HG03159 (cell line): Measurements from ENCODE around the gene PEX16.

Experiments
- ATAC-seq: cut with Tn5 transposase; IDR thresholded peaks from one replicate; pipeline ENCODE4 v1.9.1; 2021; ENCODE audit warnings: mild to moderate bottlenecking, moderate library complexity; ENCODE audit not compliant: unreplicated experiment

Gene PEX16

DNA sequence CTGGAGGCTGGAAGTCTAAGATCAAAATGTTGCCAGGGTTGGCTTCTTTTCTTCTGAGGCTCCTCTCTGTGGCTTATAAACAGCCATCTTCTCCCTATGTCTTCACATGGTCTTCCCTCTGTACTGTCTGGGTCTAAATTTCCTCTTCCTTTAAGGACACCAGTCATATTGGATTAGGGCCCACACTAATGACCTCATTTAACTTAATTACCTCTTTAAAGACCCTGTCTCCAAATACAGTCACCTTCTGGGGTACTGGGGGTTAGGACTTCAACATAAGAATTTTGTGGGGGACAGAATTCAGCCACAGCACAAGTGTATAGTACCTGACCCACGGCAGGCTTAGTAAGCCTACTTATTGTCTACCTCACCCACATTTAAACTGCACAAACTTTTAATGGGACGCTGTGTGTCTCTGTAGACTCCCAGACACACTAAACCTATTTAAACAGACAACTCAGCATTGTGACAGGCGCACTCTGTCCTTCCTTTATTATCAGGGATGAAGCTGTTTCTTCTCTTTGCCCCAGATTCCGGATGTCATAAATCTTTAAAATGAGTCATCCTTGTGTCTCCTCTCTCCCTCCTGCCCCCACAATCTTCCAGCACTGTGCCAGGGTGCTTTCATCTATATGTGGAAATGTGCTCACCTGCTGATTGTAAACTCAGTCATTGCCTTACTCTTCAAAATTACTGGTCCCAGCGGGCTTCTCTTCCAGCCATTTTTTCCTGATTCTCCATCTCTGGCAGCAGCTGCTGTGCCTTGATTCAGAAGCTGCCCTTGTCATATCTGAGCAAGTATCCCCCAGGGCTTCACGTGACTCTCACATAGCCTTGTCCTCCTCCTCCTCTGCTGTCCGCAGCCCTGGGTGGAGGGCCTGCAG lies 37.6 kb downstream of the PEX16 start:
- ATAC-seq: no peak

DNA sequence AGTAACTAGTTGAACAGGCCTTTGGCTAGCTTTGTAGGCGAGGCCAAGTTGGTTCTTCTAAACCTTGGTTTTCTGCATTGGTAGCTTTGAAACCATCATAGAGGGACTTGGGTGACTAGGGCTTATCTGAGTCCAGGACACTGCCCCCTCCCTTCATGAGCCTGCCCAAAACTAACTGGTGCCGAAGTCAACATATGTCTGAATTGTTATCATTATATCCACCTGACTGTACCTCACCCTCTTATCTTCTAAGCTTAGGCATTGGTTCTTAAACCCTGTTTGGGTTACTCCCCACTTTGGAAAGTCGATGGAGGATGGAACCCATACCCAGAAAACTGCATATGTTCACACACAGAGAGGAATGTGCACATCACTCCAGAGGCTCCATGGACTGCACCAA lies 39.8 kb downstream of the PEX16 start:
- no peak for ATAC-seq

DNA sequence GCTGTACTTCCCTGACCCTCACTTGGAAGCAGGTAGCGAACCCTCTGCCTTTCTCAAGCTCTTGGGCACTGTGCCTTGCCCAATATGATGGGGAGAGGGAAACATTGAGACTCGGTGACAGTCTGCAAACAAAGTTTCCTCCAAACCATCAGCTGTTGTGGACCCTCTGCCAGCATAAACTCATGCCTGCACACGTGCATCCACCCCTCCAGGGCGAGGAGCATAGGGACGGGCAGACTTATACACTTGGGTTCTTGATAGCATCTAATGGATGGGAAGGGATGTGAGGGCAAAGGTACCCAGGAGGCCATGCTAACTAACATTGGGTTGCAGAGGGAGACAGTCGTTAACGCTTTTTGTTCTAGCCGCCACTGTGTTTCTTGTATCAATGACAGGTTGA lies 40.5 kb downstream of the PEX16 start:
- no peak for ATAC-seq

DNA sequence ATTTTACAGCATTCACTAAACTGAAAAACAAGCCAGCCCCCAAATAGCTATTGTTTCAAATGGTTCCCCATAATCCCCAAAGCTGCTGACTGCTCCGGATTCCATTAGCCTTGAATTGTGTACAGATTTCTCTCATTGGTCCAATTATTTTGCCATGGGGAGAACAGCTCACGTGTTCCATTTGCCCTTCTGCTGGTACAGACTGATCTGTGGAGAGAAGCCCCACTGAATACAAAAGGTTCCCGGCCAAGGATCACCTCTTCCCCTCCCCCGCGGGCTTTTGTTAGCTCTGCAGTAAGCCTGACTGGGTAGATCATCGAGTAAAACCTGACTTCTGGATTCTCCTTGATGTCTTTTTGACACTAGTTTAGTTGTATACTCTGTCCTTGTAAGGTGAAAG lies 41.3 kb downstream of the PEX16 start:
- ATAC-seq: no peak

DNA sequence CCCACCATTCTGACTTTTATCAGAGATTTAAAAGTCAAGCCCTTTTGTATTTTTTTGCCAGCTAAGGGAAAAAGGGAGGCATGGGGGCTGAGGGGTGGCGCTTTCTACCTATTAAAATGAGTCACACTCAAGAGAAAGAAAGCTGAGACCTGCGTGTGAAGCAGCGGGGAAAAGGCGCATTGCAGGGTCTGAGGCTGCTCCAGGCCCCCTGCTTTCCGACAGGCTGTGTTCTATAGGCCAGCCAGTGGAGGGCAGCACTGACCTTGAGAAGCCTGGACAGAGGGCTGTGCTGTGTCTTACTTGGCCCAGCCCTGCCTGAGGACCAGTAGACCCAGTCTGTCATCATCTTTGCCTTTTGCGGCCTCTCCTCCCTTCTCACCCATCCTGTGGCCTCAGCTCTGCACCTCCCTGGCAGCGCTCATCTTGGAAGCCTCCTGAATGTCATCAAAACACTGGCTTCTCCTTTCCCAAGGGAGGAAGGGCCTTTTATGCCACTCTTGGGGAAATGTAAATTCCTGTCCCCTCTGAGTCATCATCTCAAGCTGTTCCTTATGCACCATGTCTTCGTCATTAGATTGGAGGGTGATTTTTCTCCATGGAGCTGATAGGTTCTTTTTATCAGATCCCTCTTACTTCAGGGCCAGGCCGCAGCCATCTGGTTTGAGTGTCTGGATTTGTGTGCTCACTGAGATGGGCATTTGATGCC lies 44.9 kb downstream of the PEX16 start:
- no peak for ATAC-seq

DNA sequence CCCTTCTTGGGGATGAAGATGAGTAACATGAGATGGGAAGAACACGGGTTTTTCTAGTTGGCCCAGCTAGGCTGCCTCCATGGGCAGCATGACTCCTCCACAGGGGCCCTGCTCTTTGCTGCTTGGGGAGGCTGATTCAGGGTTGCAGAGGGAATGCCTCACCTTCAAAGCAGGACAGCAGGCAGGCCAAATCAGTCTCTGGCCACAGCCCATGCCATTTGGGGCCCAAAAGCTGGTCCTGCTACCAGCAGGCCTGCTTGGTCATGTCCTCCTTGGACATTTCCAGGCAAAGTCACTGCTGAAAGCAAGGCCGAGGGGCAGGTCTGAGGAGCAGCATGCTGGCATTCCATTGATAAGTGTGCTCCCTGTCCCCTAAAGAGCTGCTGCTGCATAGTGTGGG lies 46.0 kb downstream of the PEX16 start:
- no peak for ATAC-seq

DNA sequence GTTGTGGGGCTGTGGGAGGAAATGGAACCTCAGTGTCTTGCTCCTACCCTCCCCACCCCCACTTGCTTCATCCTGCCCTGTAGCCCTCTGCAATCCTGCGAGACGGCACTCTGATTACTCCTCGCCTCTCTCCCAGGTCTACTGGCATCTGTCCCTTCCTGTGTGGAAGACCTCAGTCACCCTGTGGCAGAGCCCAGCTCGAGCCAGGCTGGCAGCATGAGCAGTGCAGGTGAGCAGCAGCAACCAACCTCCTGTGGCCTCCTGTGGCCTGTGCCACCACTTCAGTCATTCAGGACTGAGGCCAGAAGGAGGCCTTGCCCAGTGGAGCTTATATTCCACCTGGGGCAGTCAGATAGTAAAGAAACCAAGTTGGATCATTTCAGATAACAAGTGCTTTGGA lies 47.0 kb downstream of the PEX16 start:
- no peak for ATAC-seq

DNA sequence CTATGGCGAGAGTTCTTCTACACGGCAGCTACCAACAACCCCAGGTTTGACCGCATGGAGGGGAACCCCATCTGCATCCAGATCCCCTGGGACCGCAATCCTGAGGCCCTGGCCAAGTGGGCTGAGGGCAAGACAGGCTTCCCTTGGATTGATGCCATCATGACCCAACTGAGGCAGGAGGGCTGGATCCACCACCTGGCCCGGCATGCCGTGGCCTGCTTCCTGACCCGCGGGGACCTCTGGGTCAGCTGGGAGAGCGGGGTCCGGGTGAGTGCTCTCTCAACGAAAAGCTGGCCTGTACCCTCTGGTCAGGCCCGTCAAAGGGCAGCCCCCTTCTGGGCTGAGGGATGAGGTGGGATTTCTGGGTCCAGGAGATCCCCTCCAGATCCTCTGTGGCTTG lies 48.1 kb downstream of the PEX16 start:
- no peak for ATAC-seq

DNA sequence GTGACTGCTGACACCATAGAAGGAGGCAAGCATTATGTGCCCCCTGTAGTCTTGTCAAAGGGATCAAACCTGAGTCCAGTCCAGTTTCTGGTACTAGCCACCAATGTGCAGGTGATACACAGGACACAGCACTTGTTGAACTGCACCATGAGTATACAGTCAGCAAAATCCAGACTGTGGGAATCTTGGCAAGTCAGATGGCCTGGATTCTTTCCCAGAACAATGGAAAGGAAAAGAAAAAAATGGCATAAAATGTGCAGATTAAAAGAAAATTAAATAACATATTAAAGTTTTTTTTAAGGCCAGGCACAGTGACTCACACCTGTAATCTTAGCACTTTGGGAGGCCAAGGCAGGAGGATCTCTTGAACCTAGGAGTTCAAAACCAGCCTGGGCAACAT lies 53.6 kb downstream of the PEX16 start:
- no peak for ATAC-seq

DNA sequence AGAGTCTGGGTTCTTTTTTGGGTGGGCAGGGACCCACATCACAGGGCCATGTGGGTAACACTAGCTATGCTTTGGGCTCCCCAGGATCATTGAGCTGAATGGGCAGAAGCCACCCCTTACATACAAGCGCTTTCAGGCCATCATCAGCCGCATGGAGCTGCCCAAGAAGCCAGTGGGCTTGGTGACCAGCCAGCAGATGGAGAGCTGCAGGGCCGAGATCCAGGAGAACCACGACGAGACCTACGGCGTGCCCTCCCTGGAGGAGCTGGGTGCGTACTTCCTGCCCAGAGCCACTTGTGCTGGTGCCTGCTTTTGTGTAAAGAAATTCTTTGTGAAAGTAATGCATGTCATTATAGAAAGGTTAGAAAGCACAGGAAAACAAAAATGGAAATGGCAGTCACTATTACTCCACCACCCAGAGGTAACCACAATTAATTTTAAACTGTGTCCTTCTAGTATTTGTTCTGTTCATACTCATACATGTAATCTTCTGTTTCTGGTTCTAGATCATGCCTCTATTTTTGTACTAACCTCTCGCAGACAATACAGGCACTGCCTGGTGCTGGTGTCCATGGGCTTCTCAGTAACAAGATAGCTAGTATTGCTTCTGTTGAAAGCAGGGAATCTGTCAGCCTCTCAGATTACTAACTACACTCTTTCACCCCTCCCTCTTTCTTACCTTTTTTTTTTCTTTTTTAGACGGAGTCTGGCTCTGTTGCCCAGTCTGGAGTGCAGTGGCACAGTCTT lies 56.7 kb downstream of the PEX16 start:
- no peak for ATAC-seq

DNA sequence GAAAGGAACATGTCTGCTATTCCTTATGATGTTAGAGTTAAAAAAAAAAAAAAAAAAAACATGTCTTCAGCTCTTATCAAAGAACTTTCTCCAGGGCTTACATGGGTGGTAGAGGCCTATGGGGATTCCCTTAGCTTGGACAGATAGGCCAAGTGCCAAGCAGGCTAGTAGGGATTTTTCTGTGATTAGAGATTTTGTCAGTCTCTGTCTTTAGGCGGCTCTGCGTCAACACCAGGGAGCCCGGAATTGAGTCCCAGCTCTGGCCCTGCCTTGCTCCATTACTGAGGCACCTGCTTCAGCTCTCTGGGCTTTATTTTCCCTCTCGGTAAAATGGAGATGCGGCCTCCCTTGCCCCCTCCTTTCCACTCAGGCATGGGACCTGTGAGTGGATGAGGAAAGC lies 57.3 kb downstream of the PEX16 start:
- no peak for ATAC-seq
